ENCODE results near the gene DDX24.

The DDX24 gene

DNA sequence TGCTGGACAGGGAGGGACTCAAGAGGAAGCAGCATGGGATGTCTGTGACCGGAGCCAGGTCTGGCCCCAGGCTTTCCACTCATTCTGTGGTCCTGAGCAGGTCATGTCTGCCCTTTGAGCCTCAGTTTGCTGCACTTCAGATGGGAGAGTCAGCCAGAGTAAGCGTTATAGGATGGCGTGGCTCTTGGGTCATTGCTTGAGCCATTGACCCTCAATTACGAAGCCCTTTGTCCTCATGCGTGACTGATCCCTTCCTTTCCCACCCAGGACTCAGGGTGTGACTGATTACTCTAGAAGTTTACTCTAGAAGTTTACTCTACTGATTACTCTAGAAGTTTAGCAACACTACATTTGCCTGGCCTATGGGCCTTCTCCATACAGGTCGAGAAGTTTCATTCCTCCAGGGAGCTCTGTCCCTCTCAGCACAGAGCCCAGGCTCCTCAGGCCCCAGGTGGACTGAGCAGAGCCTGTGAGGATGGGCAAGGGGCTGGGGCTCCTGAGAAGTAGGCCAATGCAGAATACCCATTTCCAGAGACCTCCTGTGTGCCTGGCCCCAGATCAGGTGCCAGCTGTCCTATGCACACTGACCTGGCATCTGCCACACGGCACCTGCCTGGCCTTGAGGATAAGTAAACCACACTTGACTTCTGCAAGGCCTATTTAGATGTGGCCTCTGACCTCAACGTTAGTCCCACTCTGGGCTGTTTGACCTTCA lies 21.9 kb upstream of the DDX24 start:
- TF ChIP-seq CEBPB (IDR thresholded peaks at IDR 0.05) (no peak), TAF1 (IDR thresholded peaks at IDR 0.05; ENCODE audit: low read depth) (no peak), TCF12 (IDR thresholded peaks at IDR 0.05; ENCODE audit: low read depth) (no peak), RAD21 (IDR thresholded peaks at IDR 0.05; ENCODE audit: low read depth) (no peak), FOXM1 (IDR thresholded peaks at IDR 0.05; ENCODE audit: borderline replicate concordance, low read depth) (no peak), EP300 (IDR thresholded peaks at IDR 0.05; ENCODE audit: borderline replicate concordance) (no peak), ZBTB7A (IDR thresholded peaks at IDR 0.05; ENCODE audit: low read depth) (no peak), CREB1 (IDR thresholded peaks at IDR 0.05; ENCODE audit: low read depth) (no peak), TEAD4 (IDR thresholded peaks at IDR 0.05) (no peak), EGR1 (IDR thresholded peaks at IDR 0.05) (no peak), YY1 (IDR thresholded peaks at IDR 0.05; ENCODE audit: low read depth) (no peak), NFIC (IDR thresholded peaks at IDR 0.05) (no peak)
- TF ChIP-seq, protein P1, sequence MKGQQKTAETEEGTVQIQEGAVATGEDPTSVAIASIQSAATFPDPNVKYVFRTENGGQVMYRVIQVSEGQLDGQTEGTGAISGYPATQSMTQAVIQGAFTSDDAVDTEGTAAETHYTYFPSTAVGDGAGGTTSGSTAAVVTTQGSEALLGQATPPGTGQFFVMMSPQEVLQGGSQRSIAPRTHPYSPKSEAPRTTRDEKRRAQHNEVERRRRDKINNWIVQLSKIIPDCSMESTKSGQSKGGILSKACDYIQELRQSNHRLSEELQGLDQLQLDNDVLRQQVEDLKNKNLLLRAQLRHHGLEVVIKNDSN (IDR thresholded peaks at IDR 0.05) = no peak
- TF ChIP-seq, protein P2, sequence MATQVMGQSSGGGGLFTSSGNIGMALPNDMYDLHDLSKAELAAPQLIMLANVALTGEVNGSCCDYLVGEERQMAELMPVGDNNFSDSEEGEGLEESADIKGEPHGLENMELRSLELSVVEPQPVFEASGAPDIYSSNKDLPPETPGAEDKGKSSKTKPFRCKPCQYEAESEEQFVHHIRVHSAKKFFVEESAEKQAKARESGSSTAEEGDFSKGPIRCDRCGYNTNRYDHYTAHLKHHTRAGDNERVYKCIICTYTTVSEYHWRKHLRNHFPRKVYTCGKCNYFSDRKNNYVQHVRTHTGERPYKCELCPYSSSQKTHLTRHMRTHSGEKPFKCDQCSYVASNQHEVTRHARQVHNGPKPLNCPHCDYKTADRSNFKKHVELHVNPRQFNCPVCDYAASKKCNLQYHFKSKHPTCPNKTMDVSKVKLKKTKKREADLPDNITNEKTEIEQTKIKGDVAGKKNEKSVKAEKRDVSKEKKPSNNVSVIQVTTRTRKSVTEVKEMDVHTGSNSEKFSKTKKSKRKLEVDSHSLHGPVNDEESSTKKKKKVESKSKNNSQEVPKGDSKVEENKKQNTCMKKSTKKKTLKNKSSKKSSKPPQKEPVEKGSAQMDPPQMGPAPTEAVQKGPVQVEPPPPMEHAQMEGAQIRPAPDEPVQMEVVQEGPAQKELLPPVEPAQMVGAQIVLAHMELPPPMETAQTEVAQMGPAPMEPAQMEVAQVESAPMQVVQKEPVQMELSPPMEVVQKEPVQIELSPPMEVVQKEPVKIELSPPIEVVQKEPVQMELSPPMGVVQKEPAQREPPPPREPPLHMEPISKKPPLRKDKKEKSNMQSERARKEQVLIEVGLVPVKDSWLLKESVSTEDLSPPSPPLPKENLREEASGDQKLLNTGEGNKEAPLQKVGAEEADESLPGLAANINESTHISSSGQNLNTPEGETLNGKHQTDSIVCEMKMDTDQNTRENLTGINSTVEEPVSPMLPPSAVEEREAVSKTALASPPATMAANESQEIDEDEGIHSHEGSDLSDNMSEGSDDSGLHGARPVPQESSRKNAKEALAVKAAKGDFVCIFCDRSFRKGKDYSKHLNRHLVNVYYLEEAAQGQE (IDR thresholded peaks at IDR 0.05; ENCODE audit: low read depth) = no peak
- TF ChIP-seq, protein P3, sequence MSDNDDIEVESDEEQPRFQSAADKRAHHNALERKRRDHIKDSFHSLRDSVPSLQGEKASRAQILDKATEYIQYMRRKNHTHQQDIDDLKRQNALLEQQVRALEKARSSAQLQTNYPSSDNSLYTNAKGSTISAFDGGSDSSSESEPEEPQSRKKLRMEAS (IDR thresholded peaks at IDR 0.05) = no peak

DNA sequence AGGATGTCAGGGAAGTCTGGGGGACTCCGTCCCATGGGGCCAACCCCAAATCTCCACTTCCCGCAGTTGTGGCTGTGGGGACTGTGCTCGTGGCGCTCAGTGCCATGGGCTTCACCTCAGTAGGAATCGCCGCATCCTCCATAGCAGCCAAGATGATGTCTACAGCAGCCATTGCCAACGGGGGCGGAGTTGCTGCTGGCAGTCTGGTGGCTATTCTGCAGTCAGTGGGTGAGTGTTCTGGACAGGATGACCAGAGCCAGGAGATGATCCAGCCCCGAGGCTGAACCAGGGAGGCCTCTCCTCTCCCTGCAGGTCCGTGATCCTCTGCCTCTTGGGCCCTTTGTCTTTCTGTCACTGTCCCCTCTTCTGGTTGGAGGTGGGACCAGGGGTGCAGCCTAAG lies 20.7 kb upstream of the DDX24 start:
- TF ChIP-seq ZBTB7A (IDR thresholded peaks at IDR 0.05; ENCODE audit: low read depth) (no peak), YY1 (IDR thresholded peaks at IDR 0.05; ENCODE audit: low read depth) (no peak), EP300 (IDR thresholded peaks at IDR 0.05; ENCODE audit: borderline replicate concordance) (no peak), CEBPB (IDR thresholded peaks at IDR 0.05) (no peak), NFIC (IDR thresholded peaks at IDR 0.05) (no peak), FOXM1 (IDR thresholded peaks at IDR 0.05; ENCODE audit: borderline replicate concordance, low read depth) (no peak)
- TF ChIP-seq, protein P2 (IDR thresholded peaks at IDR 0.05; ENCODE audit: low read depth) = no peak

DNA sequence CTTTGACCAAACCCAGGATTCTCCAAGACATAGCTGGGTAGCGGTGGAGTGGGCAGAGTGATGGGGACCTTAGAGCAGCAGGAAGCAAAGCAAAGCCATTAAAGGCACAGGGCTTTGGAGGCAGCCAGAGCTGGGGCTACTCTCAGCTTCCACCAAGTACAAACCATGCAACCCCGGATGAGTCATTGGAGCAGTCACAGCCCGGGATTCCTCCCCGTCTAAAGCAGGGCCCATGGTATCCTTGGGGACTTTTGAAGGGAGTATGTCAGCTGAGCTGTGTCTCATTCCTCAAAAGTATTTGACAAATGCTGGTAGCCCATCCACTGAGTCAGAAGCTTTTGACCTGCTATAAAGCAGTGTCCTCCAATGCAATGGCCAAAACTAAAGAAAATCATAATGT lies 19.8 kb upstream of the DDX24 start:
- TF ChIP-seq EGR1 (IDR thresholded peaks at IDR 0.05) (no peak), TEAD4 (IDR thresholded peaks at IDR 0.05) (no peak), ZBTB7A (IDR thresholded peaks at IDR 0.05; ENCODE audit: low read depth) (no peak), CREB1 (IDR thresholded peaks at IDR 0.05; ENCODE audit: low read depth) (no peak), NFIC (IDR thresholded peaks at IDR 0.05) (no peak), TAF1 (IDR thresholded peaks at IDR 0.05; ENCODE audit: low read depth) (no peak), CEBPB (IDR thresholded peaks at IDR 0.05) (no peak), RAD21 (IDR thresholded peaks at IDR 0.05; ENCODE audit: low read depth) (no peak), TCF12 (IDR thresholded peaks at IDR 0.05; ENCODE audit: low read depth) (no peak), FOXM1 (IDR thresholded peaks at IDR 0.05; ENCODE audit: borderline replicate concordance, low read depth) (no peak), EP300 (IDR thresholded peaks at IDR 0.05; ENCODE audit: borderline replicate concordance) (no peak), YY1 (IDR thresholded peaks at IDR 0.05; ENCODE audit: low read depth) (no peak)
- TF ChIP-seq, protein P2 (IDR thresholded peaks at IDR 0.05; ENCODE audit: low read depth) = no peak
- TF ChIP-seq, protein P1 (IDR thresholded peaks at IDR 0.05) = no peak
- TF ChIP-seq, protein P3 (IDR thresholded peaks at IDR 0.05) = no peak

DNA sequence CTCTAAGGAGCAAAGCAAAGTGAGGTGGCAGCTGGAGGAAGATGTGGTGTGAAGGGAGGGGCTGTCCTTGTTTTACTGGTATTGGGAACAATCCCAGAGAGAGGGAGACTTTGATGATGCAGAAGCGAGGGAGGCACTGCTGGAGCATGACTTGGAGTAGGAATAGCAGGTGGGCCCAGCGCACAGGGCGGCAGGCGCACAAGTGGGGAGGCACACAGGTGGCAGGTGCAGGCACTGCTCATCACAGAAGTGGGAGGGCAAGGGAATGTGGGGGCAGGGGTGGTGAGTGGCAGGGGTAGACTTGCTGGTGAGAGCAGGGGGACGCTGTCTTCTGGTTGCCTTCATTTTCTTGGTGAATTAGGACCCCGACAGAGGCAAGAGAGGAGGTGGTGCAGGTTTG lies 18.0 kb upstream of the DDX24 start:
- no peak for TF ChIP-seq EGR1 (IDR thresholded peaks at IDR 0.05)

Measured in Ishikawa (cell line).